Esophagus (tissue), 2 donors: ENCODE measurements around the gene CEP104. TPM values are rescaled to one million over a fixed set of nuclear protein-coding genes. Genes with fewer than 3 reads are reported as not detected.

ENCODE experiments used
- H3K27ac ChIP-seq, 2 donors: one replicate each; pipeline ENCODE4 v1.5.1; 2013; ENCODE audit warnings: low read depth in 2 of 2, mild to moderate bottlenecking in 2 of 2, inconsistent platforms in 1 of 2, low read length in 1 of 2, moderate library complexity in 1 of 2
- H3K27me3 ChIP-seq, 2 donors: one replicate each; pipeline ENCODE4 v1.6.1; 2013; ENCODE audit warnings: low read length in 2 of 2, control low read depth in 1 of 2, mild to moderate bottlenecking in 1 of 2; ENCODE audit not compliant: insufficient read depth in 2 of 2, control insufficient read depth in 1 of 2
- H3K36me3 ChIP-seq, 2 donors: one replicate each; pipeline ENCODE4 v1.6.1; 2013; ENCODE audit warnings: low read length in 1 of 2; ENCODE audit not compliant: control insufficient read depth in 2 of 2, insufficient read depth in 2 of 2
- H3K4me1 ChIP-seq, 2 donors: one replicate each; pipeline ENCODE4 v1.6.1; 2013; ENCODE audit warnings: low read length in 1 of 2; ENCODE audit not compliant: control insufficient read depth in 2 of 2, insufficient read depth in 2 of 2
- H3K4me3 ChIP-seq, 2 donors: one replicate each; pipeline ENCODE4 v1.5.1; 2013; ENCODE audit warnings: low read length in 2 of 2, mild to moderate bottlenecking in 2 of 2, low read depth in 1 of 2, moderate library complexity in 1 of 2
- H3K9me3 ChIP-seq, 2 donors: one replicate each; pipeline ENCODE4 v1.6.1; 2013; ENCODE audit warnings: mild to moderate bottlenecking in 2 of 2, low read depth in 1 of 2, low read length in 1 of 2, moderate library complexity in 1 of 2; ENCODE audit not compliant: control insufficient read depth in 2 of 2, insufficient read depth in 1 of 2
- WGBS, 2 donors: extraction: QIAGEN DNeasy Blood & Tissue Kit; methylation state at CpG; one replicate each; pipeline ENCODE4 v1.1.7; 2013; 5-methylcytosine and 5-hydroxymethylcytosine counted together
- polyA plus RNA-seq, 2 donors: library from polyadenylated mRNA; stranded (reverse); fragments of 200-250 nt; gene quantifications; one replicate each; pipeline ENCODE4 v1.2.3, GENCODE V29; 2013
- donor health status: healthy with polysubstance abuse.
- donor health status: Bipolar disorder and iron deficiency.

The CEP104 gene
- polyA plus RNA-seq, 2 donors: 6.6 to 7.0 TPM

DNA sequence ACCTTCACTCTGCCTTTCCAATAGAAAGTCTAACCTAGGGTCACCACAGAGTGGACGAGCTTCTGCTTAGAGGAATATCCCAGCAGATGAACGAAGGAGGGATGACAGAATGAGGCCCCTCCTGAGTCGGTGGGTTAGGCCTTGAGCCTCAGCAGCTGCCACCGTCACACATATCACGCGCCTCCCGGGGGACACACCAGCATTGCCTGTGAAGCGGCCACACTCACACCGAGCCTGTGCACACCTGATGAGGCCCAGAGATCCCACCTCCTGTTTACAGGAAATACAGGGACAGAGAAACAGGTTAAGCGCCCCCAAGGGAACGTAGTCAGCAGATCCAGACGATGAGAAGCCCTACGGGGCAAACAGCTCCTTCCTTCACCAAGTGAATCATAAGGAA is 35.6 kb downstream of the CEP104 start:
- Histone ChIP-seq H3K36me3 (peaks cover 20 to 58% of the 10 kb centered on the region in 2 donors), H3K4me3 (no peak overlapping the region), H3K27me3 (no peaks in the 10 kb centered on the region), H3K9me3 (no peaks in the 10 kb centered on the region), H3K4me1 (no peaks in the 10 kb centered on the region), H3K27ac (no peak overlapping the region)
- 87% methylated on average over 13 of the region's 13 CpGs for WGBS, 2 donors

DNA sequence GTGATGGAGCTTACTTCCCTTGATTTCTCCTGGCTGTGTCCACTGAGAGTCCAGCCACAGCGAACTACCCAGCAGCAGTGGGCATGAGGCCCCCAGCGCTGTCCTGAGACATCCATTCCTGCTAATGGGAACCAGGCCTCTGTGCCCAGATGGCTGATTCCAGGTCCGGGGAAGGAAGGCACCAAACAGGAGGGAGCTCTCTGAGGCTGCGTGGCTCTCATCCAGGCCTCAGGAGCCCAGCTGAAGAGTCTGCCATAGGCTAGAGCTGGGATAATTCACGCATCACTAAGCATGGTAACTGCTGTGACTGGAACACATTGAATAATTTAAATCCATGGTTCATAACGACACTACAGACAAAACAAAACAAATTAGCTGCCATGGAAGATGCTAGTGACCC is 36.0 kb downstream of the CEP104 start:
- Histone ChIP-seq H3K4me1 (no peaks in the 10 kb centered on the region), H3K4me3 (no peak overlapping the region), H3K9me3 (no peaks in the 10 kb centered on the region), H3K36me3 (peaks cover 20 to 60% of the 10 kb centered on the region in 2 donors), H3K27me3 (no peaks in the 10 kb centered on the region), H3K27ac (no peak overlapping the region)
- 85 to 87% methylated on average over 6 of the region's 6 CpGs for WGBS, 2 donors

DNA sequence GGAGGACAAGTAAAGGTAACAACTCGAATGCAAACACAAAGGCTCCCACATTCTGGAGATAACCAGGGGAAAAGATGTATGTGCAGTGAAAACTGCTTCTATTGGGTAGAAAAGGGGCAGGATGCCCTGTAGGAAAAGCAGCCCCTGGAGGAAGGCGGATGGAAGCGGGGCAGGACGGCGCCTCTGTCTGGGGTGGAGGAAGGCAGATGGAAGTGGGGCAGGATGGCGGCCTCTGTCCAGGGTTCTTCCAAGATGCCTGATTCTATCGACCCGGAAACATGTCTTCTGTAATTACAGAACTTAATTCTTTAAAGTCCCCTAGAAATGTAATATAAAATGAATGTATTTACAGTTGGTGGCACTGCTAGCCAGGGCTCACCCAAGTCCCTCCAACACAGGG is 36.7 kb downstream of the CEP104 start:
- Histone ChIP-seq H3K4me3 (no peak overlapping the region), H3K9me3 (no peaks in the 10 kb centered on the region), H3K36me3 (peaks cover 19 to 56% of the 10 kb centered on the region in 2 donors), H3K27me3 (no peaks in the 10 kb centered on the region), H3K4me1 (no peaks in the 10 kb centered on the region), H3K27ac (no peak overlapping the region)
- 88 to 94% methylated on average over 8 of the region's 8 CpGs for WGBS, 2 donors

DNA sequence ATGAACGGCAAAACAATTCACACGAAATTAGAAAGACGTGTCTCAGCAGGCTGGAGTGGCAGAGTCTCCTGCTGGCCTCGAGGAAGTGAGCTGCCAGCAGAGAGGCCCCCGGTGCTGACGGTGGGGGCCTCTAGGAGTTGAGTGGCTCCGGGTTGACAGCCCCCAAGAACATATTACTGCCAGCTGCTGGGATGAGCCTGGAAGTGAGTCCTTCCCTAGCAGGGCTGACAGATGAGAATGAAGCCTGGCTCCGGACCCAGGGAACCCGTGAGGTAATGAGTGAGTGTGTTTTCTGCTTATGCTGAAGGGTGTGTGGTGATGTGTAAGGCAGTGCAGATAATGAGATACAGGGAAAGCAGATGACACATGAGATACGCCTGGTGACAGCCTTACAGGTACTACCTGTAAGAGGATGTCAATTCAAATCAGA is 37.2 kb downstream of the CEP104 start:
- Histone ChIP-seq H3K9me3 (no peaks in the 10 kb centered on the region), H3K27me3 (no peaks in the 10 kb centered on the region), H3K36me3 (peaks cover 17 to 56% of the 10 kb centered on the region in 2 donors), H3K27ac (no peak overlapping the region), H3K4me1 (no peaks in the 10 kb centered on the region), H3K4me3 (no peak overlapping the region)
- 46 to 48% methylated on average over 10 of the region's 10 CpGs for WGBS, 2 donors

DNA sequence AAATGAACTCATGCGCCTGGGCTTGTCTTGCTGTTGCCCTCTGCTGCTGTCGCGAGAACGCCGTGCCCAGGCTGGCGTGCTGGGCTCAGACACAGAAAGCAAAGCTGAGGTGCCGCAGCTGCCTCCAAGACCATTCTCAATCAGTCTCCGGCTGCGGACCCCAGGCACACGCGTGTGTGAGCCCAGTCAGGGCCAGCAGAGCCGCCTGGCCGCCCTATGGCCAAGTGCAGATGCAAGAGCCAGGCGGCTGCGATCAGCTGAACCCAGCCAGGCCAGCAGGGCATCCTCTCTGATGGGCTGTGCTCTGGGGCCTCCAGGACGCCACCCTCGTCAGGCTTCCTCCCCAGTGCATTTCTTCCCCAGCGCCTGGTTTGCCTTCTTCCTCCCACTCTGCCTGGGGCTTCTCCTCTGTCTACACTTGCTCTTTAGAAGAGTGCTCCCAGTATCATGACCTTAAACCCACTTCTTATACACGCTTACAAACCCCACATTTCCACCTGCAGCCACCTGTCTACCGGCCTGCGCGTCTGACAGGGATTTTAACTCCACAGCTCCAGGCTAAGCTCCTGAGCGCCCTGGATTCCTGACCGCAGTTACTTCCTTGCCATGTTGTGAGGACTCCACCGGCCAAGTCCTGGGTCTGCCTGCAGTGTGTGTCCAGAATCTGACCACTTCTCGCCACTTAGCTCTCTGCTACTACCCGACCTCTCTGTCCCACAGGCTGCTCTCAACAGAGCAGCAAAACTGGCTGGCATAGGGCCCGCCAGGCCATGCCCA is 39.0 kb downstream of the CEP104 start:
- 89% methylated on average over 28 of the region's 28 CpGs for WGBS, 2 donors
- Histone ChIP-seq H3K27ac (no peak overlapping the region), H3K4me1 (no peaks in the 10 kb centered on the region), H3K27me3 (no peaks in the 10 kb centered on the region), H3K9me3 (no peaks in the 10 kb centered on the region), H3K36me3 (peaks cover 17 to 46% of the 10 kb centered on the region in 2 donors), H3K4me3 (no peak overlapping the region)

DNA sequence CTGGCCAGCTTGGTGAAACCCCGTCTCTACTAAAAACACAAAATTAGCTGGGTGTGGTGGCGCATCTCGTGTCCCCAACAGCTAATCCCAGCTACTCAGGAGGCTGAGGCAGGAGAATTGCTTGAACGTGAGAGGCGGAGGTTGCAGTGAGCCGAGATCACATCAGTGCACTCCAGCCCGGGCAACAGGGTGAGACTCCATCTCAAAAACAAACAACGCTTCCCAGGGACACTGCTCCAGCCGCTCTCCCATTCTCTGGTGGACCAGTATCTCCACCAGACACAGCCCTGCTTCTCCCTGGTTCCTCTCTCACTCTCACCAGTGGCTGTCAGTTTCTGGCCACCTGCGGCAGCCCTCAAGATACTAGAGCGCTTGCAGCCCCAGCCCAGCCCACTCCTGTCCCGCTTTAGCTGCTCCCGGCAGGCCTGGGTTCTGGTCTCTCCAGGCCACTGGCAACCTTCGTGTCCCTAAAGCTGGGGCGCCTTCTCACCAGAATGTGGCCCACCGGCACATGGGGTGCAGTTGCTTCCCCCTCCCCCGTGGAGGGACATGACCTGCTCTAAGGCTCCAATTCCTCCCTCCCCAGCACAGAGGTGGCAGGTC is 39.8 kb downstream of the CEP104 start:
- Histone ChIP-seq H3K4me3 (no peak overlapping the region), H3K9me3 (no peaks in the 10 kb centered on the region), H3K4me1 (no peaks in the 10 kb centered on the region), H3K27me3 (no peaks in the 10 kb centered on the region), H3K36me3 (peaks cover 14 to 40% of the 10 kb centered on the region in 2 donors), H3K27ac (no peak overlapping the region)
- WGBS, 2 donors: 90 to 96% methylated on average over 17 of the region's 17 CpGs

DNA sequence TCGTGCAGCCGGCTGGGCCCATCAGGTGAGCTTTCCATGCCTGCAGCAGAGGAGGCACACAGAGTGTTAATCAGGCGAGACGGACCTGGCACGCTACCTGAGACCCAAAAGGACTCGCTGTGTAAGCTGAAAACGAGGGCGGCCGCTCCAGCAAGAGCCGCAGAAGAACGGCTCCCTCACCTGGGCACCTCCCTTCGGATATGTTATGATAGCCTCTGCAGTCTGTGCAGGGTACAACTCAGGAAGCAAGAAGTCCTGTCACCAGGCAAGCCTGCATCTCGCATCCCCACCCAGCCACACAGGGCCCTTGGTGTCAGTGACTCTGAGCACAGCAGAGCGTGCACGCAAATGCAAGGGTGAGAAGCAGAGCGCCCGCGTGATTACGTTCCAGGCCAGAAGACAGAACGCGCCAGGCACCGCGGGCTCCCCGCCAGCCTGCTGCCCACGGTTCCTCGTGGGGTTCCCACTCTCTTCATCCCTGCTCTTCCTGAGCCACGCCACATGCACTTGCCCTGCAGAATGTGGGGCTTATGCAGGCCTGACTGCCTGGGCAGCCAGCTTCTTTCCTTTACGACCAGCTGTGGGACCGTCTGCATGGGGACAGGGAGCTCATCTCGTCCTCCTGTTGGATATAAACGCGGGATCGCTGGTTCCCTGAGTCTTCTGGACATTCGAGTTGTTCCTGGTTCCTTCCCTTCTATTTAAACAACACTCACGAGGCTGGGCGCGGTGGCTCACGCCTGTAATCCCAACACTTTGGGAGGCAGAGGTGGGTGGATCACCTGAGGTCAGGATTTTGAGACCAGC is 40.5 kb downstream of the CEP104 start:
- peaks cover 9 to 33% of the 10 kb centered on the region in 2 donors for H3K36me3 ChIP-seq
- H3K9me3 ChIP-seq: no peaks in the 10 kb centered on the region
- H3K4me1 ChIP-seq: no peaks in the 10 kb centered on the region
- H3K27me3 ChIP-seq: no peaks in the 10 kb centered on the region
- H3K27ac ChIP-seq: no peak overlapping the region
- no peak overlapping the region for H3K4me3 ChIP-seq
- 89 to 91% methylated on average over 38 of the region's 38 CpGs for WGBS, 2 donors

DNA sequence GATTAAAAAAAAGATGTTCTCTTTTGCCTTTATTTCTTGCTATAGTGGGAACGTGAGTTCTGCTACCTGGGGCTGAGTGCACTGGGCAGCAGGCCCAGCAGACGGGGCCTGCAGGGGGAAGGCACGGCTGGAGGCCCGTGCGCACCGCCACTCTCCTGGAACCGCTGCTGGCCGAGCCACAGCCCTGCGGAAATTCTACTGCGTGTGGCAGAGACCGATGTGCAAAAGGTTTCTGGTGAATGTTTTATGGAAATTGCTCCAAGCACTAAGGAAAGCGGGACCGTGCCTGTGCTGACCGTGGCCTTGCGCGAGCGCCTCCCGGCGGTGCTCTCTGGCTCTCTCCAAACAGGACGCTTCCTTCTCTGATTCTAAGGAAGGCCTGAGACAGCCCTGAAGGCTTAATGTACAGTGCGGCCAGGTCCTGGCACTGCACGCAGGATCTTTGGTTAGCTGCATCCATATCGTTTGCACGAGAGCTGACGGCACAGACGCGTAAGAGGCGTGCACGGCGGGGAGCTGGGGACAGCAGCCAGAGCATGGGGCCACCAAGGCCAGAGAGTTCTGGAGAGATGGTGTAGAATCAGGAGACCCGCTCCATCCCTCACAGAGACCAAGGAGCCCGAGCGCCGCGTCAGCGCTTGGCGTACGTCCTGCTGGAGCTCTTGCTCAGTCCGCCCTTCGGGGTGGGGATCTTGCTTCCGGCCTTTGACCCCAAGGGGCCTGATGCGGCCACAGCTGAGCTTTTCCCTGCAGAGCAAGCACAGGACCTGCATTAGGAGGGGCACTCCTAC is 42.0 kb downstream of the CEP104 start:
- no peak overlapping the region for H3K4me3 ChIP-seq
- H3K27ac ChIP-seq: no peak overlapping the region
- peaks cover 4 to 21% of the 10 kb centered on the region in 2 donors for H3K36me3 ChIP-seq
- 89 to 92% methylated on average over 42 of the region's 42 CpGs for WGBS, 2 donors
- H3K27me3 ChIP-seq: no peaks in the 10 kb centered on the region
- H3K9me3 ChIP-seq: no peaks in the 10 kb centered on the region
- no peaks in the 10 kb centered on the region for H3K4me1 ChIP-seq

DNA sequence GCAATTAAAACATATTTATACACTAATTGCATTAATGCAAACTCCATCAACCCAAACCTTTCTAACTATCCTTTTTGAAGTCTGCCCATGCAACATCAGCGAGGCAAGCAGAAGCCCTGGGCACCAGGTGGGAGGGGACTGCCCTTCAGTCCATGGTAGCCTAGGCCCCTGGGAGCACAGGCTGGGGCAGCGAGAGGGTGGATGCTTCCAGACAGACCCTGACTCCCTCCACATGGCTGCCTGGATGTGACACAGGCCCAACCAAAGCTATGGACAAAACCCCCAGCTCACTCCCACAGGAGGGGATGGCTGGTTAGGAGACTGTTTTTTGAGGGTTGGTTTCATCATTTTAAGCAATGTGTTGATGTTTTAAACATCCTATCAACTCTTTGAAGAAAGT is 42.9 kb downstream of the CEP104 start:
- Histone ChIP-seq H3K36me3 (peaks cover 0 to 20% of the 10 kb centered on the region in 2 donors), H3K27ac (no peak overlapping the region), H3K4me3 (no peak overlapping the region), H3K4me1 (no peaks in the 10 kb centered on the region), H3K9me3 (no peaks in the 10 kb centered on the region), H3K27me3 (no peaks in the 10 kb centered on the region)
- WGBS, 2 donors: 96 to 97% methylated on average over 2 of the region's 2 CpGs
